Retinal pigment epithelial cell (primary cell): Measurements from ENCODE around the gene CABP1.

Experiments
- DNase-seq: peaks from one replicate; pipeline ENCODE4 v3.0.0-alpha.2; 2010; ENCODE audit warnings: low read depth
- H3K4me3 ChIP-seq: 2 replicates; pipeline ENCODE4 v1.5.1; 2011; ENCODE audit warnings: mild to moderate bottlenecking, low read length, control low read depth, moderate library complexity
- TF ChIP-seq, protein P1 (sequence below): conservative IDR thresholded peaks from 2 replicates; pipeline ENCODE4 v1.5.1; 2011; ENCODE audit warnings: low read depth, low read length, control low read depth, inconsistent platforms

CABP1 gene

DNA sequence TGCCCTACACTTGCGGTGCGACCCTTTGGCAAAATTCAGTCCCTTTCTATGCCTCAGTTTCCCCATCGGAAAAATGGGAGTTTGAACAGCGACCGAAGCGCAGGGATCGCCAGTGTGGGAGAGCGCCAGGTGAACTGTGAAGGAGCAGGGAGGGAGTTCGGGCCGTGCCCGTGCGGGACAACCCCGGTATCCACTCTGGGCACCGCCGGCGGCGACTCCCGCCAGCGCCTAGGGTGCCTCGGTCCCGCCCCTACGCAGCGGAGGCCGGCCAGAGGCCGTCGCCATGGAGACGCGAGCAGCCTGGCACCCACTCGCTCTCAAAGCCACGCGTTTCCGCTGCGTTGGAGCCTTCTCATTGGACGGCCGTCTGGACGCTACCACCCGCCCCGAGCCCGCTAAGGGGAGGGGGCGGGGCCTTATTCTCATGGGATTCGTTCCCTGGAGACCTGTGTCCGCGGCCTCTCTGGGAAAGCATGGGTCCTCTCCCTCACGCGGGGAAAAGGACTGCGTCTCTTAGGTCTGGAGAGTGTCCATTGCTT lies 45.8 kb downstream of the CABP1 start:
- DNase-seq, result peak; percentile 94

DNA sequence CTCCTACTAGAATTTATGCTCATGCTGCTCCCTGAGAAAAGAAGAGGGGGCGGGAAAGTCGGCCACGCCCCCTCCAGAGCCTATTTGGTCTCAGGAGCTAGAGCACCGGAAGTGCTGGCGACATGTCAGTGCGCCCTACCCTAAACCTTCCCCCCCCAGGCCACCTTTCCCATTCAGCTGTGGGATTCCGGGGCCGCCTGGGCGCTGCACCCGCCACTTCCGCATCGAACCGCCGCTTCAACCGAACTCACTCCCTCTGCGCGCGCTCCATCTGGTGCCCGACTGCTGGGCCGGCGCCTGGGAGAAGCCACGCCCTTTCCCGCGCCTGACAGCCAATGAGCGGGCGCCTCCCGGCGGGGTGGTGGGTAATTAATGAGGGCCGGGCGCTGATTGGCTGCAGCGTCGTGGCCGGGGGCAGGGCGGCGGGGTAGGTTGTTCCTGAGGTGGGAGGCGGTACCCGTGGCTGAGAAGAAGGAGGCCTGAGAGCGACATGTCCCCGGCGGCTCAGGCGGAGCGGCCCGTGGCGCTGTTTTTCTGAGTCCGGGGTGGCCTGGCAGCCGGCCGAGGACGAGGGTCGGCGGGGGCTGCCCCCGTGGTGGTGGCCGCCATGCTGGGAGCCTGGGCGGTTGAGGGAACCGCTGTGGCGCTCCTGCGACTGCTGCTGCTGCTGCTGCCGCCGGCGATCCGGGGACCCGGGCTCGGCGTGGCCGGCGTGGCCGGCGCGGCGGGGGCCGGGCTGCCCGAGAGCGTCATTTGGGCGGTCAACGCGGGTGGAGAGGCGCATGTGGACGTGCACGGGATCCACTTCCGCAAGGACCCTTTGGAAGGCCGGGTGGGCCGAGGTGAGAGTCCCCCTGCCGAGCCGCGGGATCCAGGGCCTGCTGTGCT lies 46.5 kb downstream of the CABP1 start, which contains the start of gene MLEC:
MLEC (plus strand) TSS at position 460 of the 888 bp plus-strand sequence; CDS start at position 608, 148 bp downstream.
- TF ChIP-seq, protein P1, sequence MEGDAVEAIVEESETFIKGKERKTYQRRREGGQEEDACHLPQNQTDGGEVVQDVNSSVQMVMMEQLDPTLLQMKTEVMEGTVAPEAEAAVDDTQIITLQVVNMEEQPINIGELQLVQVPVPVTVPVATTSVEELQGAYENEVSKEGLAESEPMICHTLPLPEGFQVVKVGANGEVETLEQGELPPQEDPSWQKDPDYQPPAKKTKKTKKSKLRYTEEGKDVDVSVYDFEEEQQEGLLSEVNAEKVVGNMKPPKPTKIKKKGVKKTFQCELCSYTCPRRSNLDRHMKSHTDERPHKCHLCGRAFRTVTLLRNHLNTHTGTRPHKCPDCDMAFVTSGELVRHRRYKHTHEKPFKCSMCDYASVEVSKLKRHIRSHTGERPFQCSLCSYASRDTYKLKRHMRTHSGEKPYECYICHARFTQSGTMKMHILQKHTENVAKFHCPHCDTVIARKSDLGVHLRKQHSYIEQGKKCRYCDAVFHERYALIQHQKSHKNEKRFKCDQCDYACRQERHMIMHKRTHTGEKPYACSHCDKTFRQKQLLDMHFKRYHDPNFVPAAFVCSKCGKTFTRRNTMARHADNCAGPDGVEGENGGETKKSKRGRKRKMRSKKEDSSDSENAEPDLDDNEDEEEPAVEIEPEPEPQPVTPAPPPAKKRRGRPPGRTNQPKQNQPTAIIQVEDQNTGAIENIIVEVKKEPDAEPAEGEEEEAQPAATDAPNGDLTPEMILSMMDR, result no peak
- peak; percentile 85 for DNase-seq
- H3K4me3 ChIP-seq, result peak within 1 kb of the TSS; percentile 89

More for the DNA sequence above, 45.8 kb downstream of the CABP1 start:
- TF ChIP-seq, protein P1, result no peak
- peak overlapping the region; percentile 89 for H3K4me3 ChIP-seq

DNA sequence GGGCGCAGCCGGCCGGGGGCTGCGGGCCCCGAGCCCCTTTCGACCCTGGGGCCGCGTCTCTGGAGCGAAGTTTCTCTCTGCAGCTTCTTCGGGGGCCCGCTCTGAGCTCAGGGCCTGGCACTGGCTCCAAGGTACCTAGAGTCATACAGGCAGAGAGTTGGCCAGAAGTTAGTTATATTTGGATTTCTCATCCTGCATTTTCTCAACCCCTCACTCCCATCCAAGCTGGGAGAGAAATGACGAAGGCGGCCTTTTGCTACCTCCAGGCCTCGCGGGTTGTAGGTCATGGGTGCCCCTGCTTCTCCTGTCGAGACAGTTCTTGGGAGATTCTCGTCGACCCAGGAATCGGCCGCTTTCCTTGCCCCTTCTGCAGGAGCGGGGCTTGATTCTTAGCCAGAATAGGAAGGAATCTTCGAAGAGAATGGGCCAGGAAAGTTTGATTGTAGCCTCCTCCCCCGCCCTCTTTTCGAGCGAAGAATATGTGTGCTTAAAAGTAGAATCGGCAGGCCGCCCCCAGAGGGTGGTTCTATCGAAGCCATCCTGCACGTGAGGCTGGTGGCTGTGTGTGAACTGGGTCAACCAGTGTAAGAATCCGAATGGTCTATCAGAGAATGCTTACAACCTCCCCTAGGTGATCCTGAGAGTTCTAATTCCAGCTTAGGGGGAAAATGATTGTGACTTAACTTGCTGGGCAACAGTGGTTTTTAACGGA lies 47.3 kb downstream of the CABP1 start:
- no peak for DNase-seq
- H3K4me3 ChIP-seq, result peak overlapping the region; percentile 89
- TF ChIP-seq, protein P1, result no peak

DNA sequence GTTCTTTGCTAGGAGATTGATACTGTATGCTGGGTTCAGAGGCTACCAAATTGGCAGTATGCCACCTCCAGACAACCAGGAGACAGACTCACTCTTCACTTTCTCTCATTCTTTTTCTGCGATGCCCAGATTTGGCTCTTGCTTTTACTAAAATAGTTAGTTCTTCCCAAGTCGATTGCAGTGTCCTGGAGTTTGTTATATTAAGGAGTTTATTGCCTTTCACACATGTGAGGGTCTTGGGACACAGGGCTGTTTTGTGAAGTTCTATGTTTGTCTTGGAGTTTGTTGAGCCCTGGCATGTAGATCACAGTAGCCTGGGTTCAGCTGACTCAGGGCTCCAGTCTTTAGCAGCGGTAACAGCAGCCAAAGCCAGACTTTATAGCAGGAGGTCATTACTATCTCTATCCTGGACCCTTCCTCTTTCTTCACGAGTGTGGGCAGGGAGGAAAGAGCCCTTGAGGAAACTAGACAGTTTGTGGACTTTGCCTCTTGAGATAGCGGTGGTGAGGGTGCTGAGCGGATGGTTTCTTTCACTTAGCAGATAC lies 48.2 kb downstream of the CABP1 start:
- H3K4me3 ChIP-seq, result peak overlapping the region; percentile 89
- TF ChIP-seq, protein P1, result no peak
- DNase-seq, result no peak

DNA sequence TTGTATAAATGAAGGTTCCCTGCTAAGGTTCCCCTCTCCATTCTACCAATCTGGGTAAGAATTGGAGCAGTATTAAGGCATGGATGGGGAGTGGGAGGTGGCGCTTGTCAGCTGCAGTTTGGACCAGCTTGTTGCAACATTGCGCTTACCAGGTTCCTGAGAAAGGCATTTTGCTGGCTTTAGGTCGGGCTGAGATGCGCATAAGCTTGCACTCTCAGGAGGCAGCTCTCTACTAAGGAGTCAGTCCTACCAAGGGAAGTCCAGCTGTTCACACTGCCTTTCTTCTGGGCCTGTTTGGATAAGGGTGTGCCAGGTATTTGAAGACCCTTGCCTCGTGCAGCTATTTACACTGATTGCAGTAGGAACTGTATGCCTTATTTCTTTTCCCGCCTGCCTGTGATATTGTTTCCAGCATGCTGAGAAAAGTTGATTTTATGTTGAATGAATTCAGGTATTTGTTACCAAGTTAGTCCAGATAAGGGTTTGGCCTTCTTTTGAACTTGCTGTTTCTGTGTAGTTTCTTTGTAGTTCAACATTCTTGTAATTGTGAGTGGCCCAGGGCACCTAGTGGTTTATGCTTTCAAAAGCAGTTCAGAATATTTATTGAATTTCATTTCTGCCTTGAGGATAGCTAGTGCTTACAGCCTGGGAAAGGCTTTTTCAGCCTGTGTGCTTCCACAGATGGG lies 49.1 kb downstream of the CABP1 start:
- no peak for DNase-seq
- TF ChIP-seq, protein P1, result no peak
- H3K4me3 ChIP-seq, result no peak overlapping the region

DNA sequence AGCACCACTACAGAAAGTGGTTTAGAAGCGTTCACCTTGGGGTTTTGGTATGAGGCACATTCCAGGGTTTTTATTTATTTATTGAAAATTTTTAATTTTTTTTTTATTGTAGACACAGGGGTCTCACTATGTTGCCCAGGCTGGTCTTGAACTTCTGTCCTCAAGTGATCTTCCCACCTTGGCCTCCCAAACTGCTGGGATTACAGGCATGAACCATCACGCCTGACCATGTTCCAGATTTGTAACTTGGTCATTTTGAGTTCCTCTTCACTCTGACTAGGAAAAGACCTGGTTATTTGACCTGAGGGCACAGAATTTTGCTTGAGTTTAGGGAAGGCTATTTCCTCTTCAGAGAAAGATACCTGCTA lies 49.6 kb downstream of the CABP1 start:
- no peak for DNase-seq
- TF ChIP-seq, protein P1, result no peak
- no peak overlapping the region for H3K4me3 ChIP-seq
